GM12873 (cell line): ENCODE data around the gene MAPK7.

Source experiments
- TF ChIP-seq, protein P1 (sequence below): IDR thresholded peaks from 2 replicates; pipeline ENCODE4 v1.5.1; 2012; ENCODE audit warnings: low read depth, mild to moderate bottlenecking, moderate library complexity, low read length, control low read depth; ENCODE audit not compliant: insufficient read depth; ENCODE audit errors: missing control alignments

MAPK7 gene

DNA sequence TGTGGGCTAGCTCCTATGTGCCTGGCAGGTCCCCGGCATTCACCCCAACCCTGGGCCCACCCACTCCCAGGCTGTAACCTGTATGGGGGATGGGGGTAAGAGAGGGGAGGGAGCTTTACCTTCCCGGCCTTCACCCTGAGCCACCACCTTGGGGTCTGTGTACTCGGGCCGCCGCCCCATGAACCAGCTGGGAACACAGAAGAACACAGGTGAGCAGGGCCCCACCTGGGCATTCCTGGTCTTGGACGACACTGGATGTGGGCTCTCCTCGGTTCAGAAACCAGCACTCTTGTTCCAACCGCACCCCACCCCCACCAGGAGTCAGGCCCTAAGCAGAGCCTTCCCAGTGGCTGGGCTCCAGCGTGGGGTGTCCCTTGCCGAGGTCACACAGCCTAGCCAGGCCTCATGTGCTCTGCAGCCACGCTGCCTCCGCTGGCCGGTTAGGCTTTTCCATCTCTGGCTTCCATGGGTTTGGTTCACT, 34.6 kb upstream of the MAPK7 start:
- TF ChIP-seq, protein P1, sequence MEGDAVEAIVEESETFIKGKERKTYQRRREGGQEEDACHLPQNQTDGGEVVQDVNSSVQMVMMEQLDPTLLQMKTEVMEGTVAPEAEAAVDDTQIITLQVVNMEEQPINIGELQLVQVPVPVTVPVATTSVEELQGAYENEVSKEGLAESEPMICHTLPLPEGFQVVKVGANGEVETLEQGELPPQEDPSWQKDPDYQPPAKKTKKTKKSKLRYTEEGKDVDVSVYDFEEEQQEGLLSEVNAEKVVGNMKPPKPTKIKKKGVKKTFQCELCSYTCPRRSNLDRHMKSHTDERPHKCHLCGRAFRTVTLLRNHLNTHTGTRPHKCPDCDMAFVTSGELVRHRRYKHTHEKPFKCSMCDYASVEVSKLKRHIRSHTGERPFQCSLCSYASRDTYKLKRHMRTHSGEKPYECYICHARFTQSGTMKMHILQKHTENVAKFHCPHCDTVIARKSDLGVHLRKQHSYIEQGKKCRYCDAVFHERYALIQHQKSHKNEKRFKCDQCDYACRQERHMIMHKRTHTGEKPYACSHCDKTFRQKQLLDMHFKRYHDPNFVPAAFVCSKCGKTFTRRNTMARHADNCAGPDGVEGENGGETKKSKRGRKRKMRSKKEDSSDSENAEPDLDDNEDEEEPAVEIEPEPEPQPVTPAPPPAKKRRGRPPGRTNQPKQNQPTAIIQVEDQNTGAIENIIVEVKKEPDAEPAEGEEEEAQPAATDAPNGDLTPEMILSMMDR, result no peak

DNA sequence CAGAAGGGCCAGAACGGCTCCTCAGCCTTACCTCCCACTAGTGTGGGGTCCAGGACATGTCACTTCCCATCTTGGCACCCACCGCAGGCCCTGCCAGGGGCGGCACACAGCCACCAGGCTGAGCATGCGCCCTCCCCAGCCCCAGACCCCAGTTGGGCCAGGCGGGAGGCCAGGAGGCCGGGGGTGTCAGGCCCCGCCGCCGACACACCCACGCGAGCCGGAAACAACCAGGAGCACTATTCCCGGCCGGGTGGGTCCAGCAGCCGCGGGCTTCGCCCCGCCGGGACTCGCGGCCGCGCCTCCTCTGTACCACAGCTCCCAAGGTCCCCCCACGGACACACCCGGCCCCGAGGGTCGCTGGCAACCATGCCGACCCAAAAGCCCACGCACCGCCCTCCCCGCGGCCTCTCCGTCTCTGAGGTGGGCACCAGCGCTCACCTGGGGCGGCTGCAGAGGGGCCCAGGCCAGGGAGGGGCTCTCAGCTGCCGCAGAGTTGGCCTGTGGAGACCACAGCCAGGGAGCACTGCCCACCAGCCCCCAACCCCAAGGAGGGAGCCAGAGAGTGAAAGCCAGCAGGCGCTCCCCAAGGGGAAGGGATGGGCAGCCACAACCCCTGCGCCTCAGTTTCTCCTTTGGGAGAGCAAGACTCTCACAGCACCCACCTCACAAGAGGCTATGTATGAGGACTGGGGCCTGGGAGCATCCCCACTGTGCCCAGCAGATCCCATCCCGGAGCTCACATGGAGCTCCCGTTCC, 33.8 kb upstream of the MAPK7 start:
- TF ChIP-seq, protein P1, result no peak

DNA sequence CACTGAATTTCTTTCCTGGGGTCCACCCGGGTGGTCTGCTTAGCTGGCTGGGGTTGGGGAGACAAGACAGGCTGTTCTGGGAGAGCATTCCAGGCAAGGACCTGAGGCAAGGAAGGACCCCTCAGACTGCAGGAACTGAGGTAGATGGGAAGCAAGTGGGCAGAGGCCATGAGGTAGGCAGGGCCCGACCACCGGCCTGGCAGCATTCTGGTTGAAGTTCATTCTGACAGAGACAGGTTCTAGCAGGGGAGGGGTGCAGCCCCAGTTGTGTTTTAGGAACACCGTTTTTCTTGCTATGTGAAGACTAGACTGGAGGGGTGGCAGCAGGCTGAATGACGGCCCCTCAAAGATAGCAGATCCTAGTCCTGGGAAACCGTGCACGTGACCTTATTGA, 33.2 kb upstream of the MAPK7 start:
- TF ChIP-seq, protein P1, result no peak

DNA sequence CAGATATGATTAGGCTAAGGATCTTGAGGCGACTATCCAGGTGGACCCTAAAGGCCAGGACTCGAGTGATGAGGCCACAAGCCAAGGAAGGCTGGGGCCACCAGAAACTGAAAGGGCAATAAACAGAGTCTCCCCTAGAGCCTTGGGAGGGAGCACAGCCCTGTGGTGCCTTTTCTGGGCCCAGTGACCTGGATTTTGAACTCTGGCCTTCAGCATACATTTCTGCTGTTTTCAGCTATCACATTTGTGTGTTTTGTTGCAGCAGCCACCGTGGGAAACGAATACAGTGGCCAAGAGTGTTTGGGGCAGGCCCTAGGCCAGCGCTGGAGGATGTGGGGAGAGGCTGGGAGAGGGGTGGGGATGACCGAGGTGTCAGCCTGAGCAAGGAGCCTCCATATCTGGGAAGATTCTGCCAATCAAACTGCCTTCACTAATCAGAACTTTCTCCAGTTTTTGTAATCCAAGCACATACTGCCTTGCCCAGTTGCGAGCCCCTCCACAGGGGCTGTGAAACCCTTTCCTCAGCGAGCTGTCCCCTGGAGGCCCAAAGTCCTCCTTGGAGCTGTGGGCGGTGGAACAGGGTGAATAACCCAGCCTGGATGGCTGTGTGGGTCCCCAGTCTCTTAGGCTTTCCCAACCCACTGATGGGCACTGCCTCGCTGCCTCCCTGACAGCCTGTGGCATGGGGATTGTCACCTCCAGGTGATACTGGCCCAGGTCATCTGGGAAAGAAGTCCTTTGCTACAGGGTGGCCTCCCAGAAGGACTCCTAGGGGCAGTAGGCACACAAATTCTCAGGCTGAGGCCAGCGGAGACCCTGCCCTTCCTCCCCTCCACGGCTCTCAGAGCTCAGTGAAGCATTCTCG, 32.6 kb upstream of the MAPK7 start:
- TF ChIP-seq, protein P1, result no peak

DNA sequence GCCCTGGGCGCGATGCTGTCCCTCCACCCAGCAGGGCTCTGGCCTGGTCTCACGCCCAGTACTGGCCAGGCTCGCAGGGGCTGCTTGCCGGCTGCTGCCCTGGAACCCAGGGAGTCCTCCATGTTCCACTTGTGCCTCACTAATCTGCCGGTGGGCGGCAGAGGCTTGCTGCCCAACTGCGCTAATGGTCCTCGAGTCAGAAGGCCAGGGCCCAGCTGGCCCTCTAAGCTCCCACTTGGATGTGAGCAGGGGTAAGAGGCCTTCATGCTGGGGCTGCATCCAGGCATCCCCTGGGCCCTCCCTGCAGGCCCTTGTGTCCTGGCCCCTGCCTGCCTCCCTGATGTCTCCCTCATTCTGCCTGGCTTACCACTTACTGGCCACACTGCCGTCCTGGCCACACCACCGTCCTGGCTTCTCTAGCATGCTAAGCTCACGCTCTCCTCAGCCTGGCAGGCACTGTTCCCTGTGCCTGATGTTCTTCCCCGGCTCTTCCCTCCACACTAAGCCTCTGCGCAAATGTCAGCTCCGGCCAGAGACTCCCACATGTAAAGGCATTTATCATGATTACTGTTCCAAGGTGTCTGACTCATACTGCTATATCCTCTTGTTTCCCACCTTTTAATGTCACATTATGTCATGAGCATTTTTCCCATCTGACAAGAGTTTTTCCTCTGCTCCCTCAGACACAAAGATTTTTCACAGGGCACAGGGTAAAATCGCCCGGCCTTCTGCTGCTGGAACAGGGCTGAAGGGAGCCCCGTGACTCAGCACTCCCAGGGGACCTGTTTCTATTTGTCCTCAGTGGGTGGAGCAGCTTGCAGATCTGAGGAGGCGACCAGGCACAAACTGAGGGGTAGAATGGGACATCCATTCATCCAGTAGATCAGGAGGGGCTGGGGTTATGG, 31.7 kb upstream of the MAPK7 start:
- TF ChIP-seq, protein P1, result no peak

DNA sequence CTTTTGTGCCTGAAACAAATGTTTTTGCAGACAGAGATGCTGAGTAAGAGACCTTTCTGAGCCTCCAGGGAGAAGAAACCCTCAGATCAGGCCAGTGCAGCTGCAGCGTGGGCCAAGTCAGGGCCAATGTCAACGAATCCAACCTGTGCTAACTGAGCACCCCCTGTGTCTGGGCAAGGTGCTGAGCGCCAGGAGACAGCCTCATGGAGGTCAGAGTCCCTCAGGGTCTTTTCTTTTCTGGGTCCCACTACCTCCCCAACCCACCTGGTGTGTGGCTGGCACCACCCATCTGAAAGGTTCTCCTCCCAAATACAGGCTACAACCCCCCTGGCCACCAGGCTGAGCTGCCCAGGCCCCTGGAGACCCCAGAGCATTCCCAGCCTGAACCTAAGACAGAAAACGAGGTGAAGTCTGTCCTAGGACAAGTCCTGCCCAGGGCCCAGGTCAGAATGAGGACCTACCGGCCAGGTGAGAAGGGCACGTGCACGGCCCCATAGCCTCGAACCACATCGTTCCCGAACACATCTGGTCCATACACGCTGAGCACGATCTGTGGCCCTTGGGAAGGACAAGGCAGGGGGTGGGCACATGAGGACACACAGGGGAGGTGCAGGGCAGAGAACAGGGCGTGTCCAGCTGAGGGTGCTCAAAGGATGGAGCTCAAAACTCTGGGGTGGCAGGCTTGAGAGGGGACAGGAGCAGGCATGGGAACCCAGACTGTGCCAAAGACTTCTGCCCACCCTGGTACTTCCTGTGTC, 30.8 kb upstream of the MAPK7 start:
- TF ChIP-seq, protein P1, result no peak
